SJCRH30 (cell line): ENCODE measurements around the gene FAM90A26. TPM values are rescaled to one million over a fixed set of nuclear protein-coding genes. Genes with fewer than 3 reads are reported as not detected.
"Not testable (repeated sequence)": the region's sequence is repeated elsewhere in the genome, so short reads cannot be mapped to it uniquely, and the experiment has no call there.

Experiments
- DNase-seq, 2 experiments: peaks; one replicate each; pipeline ENCODE4 v3.0.0-alpha.2; 2015 to 2020
- H3K27ac ChIP-seq: fragments of 250-450 bp; sonication (Bioruptor Pico); 2 replicates; pipeline ENCODE4 v1.5.1; 2020; ENCODE audit warnings: mild to moderate bottlenecking, moderate library complexity
- H3K27me3 ChIP-seq: fragments of 250-450 bp; sonication (Bioruptor Pico); 2 replicates; pipeline ENCODE4 v1.5.1; 2020; ENCODE audit warnings: mild to moderate bottlenecking, moderate library complexity
- H3K36me3 ChIP-seq: fragments of 250-450 bp; sonication (Bioruptor Pico); 2 replicates; pipeline ENCODE4 v1.5.1; 2020; ENCODE audit warnings: mild to moderate bottlenecking, moderate library complexity
- H3K4me1 ChIP-seq: fragments of 250-450 bp; sonication (Bioruptor Pico); 2 replicates; pipeline ENCODE4 v1.5.1; 2020; ENCODE audit warnings: mild to moderate bottlenecking, moderate library complexity
- H3K4me3 ChIP-seq: fragments of 250-450 bp; sonication (Bioruptor Pico); 2 replicates; pipeline ENCODE4 v1.5.1; 2020; ENCODE audit warnings: mild to moderate bottlenecking, moderate library complexity
- H3K9me3 ChIP-seq: fragments of 250-450 bp; sonication (Bioruptor Pico); replicated peaks from 2 replicates; pipeline ENCODE4 v1.5.1; 2020; ENCODE audit warnings: mild to moderate bottlenecking, moderate library complexity
- total RNA-seq: library from RNA; depleted of rRNA; stranded (reverse); fragments of >200 nt; shearing (Covaris generic); gene quantifications from 2 replicates; pipeline ENCODE4 v1.2.3, GENCODE V29; 2014; rRNA removed

FAM90A26 gene
- total RNA-seq, result not detected in 2 replicates

- H3K4me1 ChIP-seq, DNase-seq, H3K9me3 ChIP-seq, H3K36me3 ChIP-seq, H3K27me3 ChIP-seq, H3K27ac ChIP-seq, H3K4me3 ChIP-seq: not testable (repeated sequence)
These were observed at the start of gene FAM90A26 for GRCh38 chr4:9169791-9170459. Gene FAM90A26 (plus strand): TSS chr4:9170409. CDS start chr4:9173173, 2,764 bp downstream.

- H3K36me3 ChIP-seq, H3K27me3 ChIP-seq, H3K4me3 ChIP-seq, H3K27ac ChIP-seq, DNase-seq, H3K9me3 ChIP-seq, H3K4me1 ChIP-seq: not testable (repeated sequence)
These were observed 47.5 kb upstream of the FAM90A26 start for GRCh38 chr4:9122711-9123110.

- not testable (repeated sequence) for H3K27me3 ChIP-seq, H3K36me3 ChIP-seq, H3K4me3 ChIP-seq, H3K4me1 ChIP-seq, H3K27ac ChIP-seq, H3K9me3 ChIP-seq
- peak; percentile 43 to 69 for DNase-seq
These were observed 46.6 kb upstream of the FAM90A26 start for GRCh38 chr4:9123572-9124007.

GRCh38 chr4:9125601-9126161, 44.5 kb upstream of the FAM90A26 start:
- H3K27me3 ChIP-seq, H3K36me3 ChIP-seq, H3K4me1 ChIP-seq, H3K4me3 ChIP-seq, H3K9me3 ChIP-seq, H3K27ac ChIP-seq, DNase-seq: not testable (repeated sequence)

- H3K4me3 ChIP-seq, H3K4me1 ChIP-seq, H3K27me3 ChIP-seq, H3K27ac ChIP-seq, H3K9me3 ChIP-seq, DNase-seq, H3K36me3 ChIP-seq: not testable (repeated sequence)
These were observed 38.8 kb upstream of the FAM90A26 start for GRCh38 chr4:9131420-9131819.

GRCh38 chr4:9132849-9133248, 37.4 kb upstream of the FAM90A26 start:
- H3K36me3 ChIP-seq, H3K4me1 ChIP-seq, DNase-seq, H3K9me3 ChIP-seq, H3K4me3 ChIP-seq, H3K27me3 ChIP-seq, H3K27ac ChIP-seq: not testable (repeated sequence)

- not testable (repeated sequence) for H3K4me3 ChIP-seq, H3K36me3 ChIP-seq, H3K4me1 ChIP-seq, H3K9me3 ChIP-seq, H3K27me3 ChIP-seq, DNase-seq, H3K27ac ChIP-seq
These were observed 36.2 kb upstream of the FAM90A26 start for GRCh38 chr4:9134011-9134410.

- not testable (repeated sequence) for H3K9me3 ChIP-seq, H3K4me3 ChIP-seq, H3K27me3 ChIP-seq, H3K4me1 ChIP-seq, H3K36me3 ChIP-seq, H3K27ac ChIP-seq
- DNase-seq, result peak in 1 of 2 experiments; percentile 2
These were observed 35.7 kb upstream of the FAM90A26 start for GRCh38 chr4:9134556-9134955.

- H3K4me1 ChIP-seq, H3K36me3 ChIP-seq, H3K4me3 ChIP-seq, H3K27ac ChIP-seq, DNase-seq, H3K27me3 ChIP-seq, H3K9me3 ChIP-seq: not testable (repeated sequence)
These were observed 29.2 kb upstream of the FAM90A26 start for GRCh38 chr4:9141050-9141449.

- not testable (repeated sequence) for H3K27me3 ChIP-seq, DNase-seq, H3K36me3 ChIP-seq, H3K27ac ChIP-seq, H3K4me3 ChIP-seq, H3K4me1 ChIP-seq, H3K9me3 ChIP-seq
These were observed 27.4 kb upstream of the FAM90A26 start for GRCh38 chr4:9142786-9143185.

GRCh38 chr4:9143421-9144080, 26.7 kb upstream of the FAM90A26 start:
- H3K36me3 ChIP-seq, result no peaks in the 10 kb centered on the region
- H3K27ac ChIP-seq, result no peak overlapping the region
- no peaks in the 10 kb centered on the region for H3K9me3 ChIP-seq
- H3K4me1 ChIP-seq, result no peaks in the 10 kb centered on the region
- no peak overlapping the region for H3K4me3 ChIP-seq
- DNase-seq, result no peak
- no peaks in the 10 kb centered on the region for H3K27me3 ChIP-seq

- H3K4me3 ChIP-seq, result no peak overlapping the region
- H3K36me3 ChIP-seq, result no peaks in the 10 kb centered on the region
- no peak overlapping the region for H3K27ac ChIP-seq
- no peaks in the 10 kb centered on the region for H3K4me1 ChIP-seq
- DNase-seq, result no peak
- H3K27me3 ChIP-seq, result no peaks in the 10 kb centered on the region
- no peaks in the 10 kb centered on the region for H3K9me3 ChIP-seq
These were observed 23.2 kb upstream of the FAM90A26 start for GRCh38 chr4:9146967-9147366.

GRCh38 chr4:9147368-9147767, 22.8 kb upstream of the FAM90A26 start:
- H3K9me3 ChIP-seq, H3K4me3 ChIP-seq, H3K4me1 ChIP-seq: not testable (repeated sequence)

GRCh38 chr4:9148611-9149409, 21.4 kb upstream of the FAM90A26 start:
- H3K9me3 ChIP-seq, H3K27me3 ChIP-seq, H3K36me3 ChIP-seq, H3K27ac ChIP-seq, H3K4me1 ChIP-seq, H3K4me3 ChIP-seq, DNase-seq: not testable (repeated sequence)

More at GRCh38 chr4:9147368-9147767, 22.8 kb upstream of the FAM90A26 start:
- not testable (repeated sequence) for H3K27ac ChIP-seq, DNase-seq, H3K27me3 ChIP-seq, H3K36me3 ChIP-seq

GRCh38 chr4:9151809-9152179, 18.4 kb upstream of the FAM90A26 start:
- not testable (repeated sequence) for DNase-seq, H3K4me1 ChIP-seq, H3K9me3 ChIP-seq, H3K27me3 ChIP-seq, H3K4me3 ChIP-seq, H3K36me3 ChIP-seq, H3K27ac ChIP-seq
